Measurements from ENCODE around the gene MDC1.

DNA sequence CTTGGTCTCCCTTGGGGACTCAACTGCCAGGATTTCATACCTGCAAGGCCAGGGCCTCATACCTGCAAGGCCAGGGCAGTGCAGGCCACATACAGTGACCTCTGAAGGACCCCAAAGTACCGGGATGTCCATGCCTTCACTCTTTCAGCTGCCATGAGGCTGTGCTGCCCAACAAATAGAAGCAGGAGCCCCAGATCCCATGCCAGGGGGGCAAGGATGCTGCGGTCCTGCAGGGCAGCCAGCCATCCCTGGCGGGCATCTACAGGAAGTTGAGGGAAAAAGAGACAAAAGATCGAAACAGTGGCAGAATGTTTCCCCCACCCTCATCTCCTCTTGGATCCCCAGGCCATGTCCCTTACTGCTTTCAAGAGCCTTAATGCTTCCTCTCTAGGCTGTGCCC is 27.1 kb downstream of the MDC1 start:
- TF ChIP-seq, protein P1, sequence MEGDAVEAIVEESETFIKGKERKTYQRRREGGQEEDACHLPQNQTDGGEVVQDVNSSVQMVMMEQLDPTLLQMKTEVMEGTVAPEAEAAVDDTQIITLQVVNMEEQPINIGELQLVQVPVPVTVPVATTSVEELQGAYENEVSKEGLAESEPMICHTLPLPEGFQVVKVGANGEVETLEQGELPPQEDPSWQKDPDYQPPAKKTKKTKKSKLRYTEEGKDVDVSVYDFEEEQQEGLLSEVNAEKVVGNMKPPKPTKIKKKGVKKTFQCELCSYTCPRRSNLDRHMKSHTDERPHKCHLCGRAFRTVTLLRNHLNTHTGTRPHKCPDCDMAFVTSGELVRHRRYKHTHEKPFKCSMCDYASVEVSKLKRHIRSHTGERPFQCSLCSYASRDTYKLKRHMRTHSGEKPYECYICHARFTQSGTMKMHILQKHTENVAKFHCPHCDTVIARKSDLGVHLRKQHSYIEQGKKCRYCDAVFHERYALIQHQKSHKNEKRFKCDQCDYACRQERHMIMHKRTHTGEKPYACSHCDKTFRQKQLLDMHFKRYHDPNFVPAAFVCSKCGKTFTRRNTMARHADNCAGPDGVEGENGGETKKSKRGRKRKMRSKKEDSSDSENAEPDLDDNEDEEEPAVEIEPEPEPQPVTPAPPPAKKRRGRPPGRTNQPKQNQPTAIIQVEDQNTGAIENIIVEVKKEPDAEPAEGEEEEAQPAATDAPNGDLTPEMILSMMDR (conservative IDR thresholded peaks at IDR 0.05; ENCODE audit: low read depth, low read length), result no peak
- TF ChIP-seq EZH2 (IDR thresholded peaks at IDR 0.05; ENCODE audit: borderline replicate concordance, low read depth, low read length, poor library complexity, severe bottlenecking), result no peak

Measured in A673 (cell line).